Measurements from ENCODE around the gene DYRK3. TPM values are rescaled to one million over a fixed set of nuclear protein-coding genes. Genes with fewer than 3 reads are reported as not detected.

Gene DYRK3
- total and polyA plus RNA-seq, 9 of the 15 experiments (the other 6 are each of a cell fraction or from before 2014, with no cell fraction given) = 4.5 to 33.7 (median 25.7) TPM

DNA sequence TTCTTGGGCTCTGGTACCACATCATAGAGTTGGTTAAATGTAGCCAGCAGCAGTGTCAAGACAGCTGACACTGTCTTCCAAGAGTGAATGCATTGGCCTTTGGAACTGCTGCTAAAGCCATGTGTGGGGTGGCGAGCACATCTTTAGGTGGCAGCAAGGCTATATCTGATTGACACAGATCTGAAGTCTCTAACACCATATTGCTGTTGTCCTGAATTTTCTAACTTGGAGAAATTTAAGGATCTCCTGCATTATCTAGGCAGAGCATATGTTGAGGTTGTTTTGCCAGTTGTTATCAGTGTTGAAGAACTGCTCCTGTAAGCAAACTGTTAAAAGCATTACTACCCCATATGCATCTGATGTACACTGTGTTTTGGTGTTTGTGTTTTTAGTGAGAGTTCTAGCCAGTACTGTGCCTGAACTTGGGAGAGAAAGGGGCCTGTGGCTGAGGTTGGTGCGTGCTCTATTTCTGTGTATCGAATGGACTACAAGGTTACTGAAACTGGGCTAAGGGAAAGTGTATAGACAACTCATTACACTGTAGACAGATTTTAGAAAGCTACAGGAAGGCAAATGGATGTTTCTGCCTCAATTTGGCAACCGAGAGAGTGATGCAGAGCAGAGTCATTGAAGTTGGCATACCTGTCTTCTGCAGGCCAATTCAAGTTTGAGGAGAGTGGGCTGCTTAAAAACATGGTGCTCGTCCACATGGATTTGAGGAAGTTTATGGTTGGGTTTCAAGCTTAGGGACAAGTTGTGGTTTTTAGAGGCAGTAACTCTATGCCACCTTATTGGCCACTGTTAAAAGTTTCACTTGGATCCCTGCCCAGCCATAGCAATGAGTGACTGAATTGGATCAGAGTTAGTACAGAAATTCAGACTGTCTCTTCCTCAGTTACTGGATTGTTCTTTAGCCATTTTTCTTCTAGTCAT is 16.9 kb downstream of the DYRK3 start (continued):
- no peak for TF ChIP-seq ZNF3 (CRISPR knock-in tag; IDR thresholded peaks at IDR 0.05)
- no peak for TF ChIP-seq BCL6 (CRISPR knock-in tag; IDR thresholded peaks at IDR 0.05)
- TF ChIP-seq, protein P1, sequence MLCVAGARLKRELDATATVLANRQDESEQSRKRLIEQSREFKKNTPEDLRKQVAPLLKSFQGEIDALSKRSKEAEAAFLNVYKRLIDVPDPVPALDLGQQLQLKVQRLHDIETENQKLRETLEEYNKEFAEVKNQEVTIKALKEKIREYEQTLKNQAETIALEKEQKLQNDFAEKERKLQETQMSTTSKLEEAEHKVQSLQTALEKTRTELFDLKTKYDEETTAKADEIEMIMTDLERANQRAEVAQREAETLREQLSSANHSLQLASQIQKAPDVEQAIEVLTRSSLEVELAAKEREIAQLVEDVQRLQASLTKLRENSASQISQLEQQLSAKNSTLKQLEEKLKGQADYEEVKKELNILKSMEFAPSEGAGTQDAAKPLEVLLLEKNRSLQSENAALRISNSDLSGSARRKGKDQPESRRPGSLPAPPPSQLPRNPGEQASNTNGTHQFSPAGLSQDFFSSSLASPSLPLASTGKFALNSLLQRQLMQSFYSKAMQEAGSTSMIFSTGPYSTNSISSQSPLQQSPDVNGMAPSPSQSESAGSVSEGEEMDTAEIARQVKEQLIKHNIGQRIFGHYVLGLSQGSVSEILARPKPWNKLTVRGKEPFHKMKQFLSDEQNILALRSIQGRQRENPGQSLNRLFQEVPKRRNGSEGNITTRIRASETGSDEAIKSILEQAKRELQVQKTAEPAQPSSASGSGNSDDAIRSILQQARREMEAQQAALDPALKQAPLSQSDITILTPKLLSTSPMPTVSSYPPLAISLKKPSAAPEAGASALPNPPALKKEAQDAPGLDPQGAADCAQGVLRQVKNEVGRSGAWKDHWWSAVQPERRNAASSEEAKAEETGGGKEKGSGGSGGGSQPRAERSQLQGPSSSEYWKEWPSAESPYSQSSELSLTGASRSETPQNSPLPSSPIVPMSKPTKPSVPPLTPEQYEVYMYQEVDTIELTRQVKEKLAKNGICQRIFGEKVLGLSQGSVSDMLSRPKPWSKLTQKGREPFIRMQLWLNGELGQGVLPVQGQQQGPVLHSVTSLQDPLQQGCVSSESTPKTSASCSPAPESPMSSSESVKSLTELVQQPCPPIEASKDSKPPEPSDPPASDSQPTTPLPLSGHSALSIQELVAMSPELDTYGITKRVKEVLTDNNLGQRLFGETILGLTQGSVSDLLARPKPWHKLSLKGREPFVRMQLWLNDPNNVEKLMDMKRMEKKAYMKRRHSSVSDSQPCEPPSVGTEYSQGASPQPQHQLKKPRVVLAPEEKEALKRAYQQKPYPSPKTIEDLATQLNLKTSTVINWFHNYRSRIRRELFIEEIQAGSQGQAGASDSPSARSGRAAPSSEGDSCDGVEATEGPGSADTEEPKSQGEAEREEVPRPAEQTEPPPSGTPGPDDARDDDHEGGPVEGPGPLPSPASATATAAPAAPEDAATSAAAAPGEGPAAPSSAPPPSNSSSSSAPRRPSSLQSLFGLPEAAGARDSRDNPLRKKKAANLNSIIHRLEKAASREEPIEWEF (CRISPR knock-in tag; IDR thresholded peaks at IDR 0.05) = no peak
- peak; percentile 46; the same call in 1 of the 2 replicates for TF ChIP-seq NFRKB (IDR thresholded peaks at IDR 0.05; ENCODE audit: low read depth)
- TF ChIP-seq ZKSCAN1 (IDR thresholded peaks at IDR 0.05; ENCODE audit: low read depth, low read length) = peak; percentile 22; the same call in 1 of the 2 replicates
- TF ChIP-seq ZNF431 (CRISPR knock-in tag; IDR thresholded peaks at IDR 0.05) = no peak
- peak; percentile 12; the same call in 1 of the 2 replicates for TF ChIP-seq ZNF263 (CRISPR knock-in tag; IDR thresholded peaks at IDR 0.05; ENCODE audit: borderline replicate concordance)
- TF ChIP-seq U2AF1 (optimal IDR thresholded peaks at IDR 0.05; ENCODE audit: low read depth, low read length) = no peak
- TF ChIP-seq, protein P2, sequence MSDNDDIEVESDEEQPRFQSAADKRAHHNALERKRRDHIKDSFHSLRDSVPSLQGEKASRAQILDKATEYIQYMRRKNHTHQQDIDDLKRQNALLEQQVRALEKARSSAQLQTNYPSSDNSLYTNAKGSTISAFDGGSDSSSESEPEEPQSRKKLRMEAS (CRISPR knock-in tag; IDR thresholded peaks at IDR 0.05) = peak; percentile 65
